ENCODE results near the gene LRP1. TPM values are rescaled to one million over a fixed set of nuclear protein-coding genes. Genes with fewer than 3 reads are reported as not detected.

Gene LRP1
- total and polyA plus RNA-seq, 8 donors, result 12.2 to 89.4 (median 24.1) TPM

GRCh38 chr12:57261428-57261865, 133.2 kb downstream of the LRP1 start:
- TF ChIP-seq CTCF (IDR thresholded peaks at IDR 0.05), result no peak
- no peak for FAIRE-seq
- Histone ChIP-seq H3K27ac (no peak overlapping the region), H3K36me3 (peaks cover 0 to 20% (median 8%) of the 10 kb centered on the region in 3 donors), H3K4me1 (peaks cover 4 to 16% (median 7%) of the 10 kb centered on the region in 3 donors), H3K4me3 (no peak overlapping the region), H3K27me3 (no peaks in the 10 kb centered on the region), H3K9me3 (no peaks in the 10 kb centered on the region)
- ATAC-seq, result peak in 2 of 4 donors; percentile 38 to 45
- intact Hi-C loops (cut with DNase I), result no loop called here
- DNase-seq, result no peak
- WGBS, 2 donors, result 41 to 65% methylated on average over 2 of the region's 2 CpGs

GRCh38 chr12:57262126-57262822, 134.0 kb downstream of the LRP1 start:
- no peaks in the 10 kb centered on the region for H3K9me3 ChIP-seq
- no peak for ATAC-seq
- intact Hi-C loops (cut with DNase I), result no loop called here
- H3K36me3 ChIP-seq, result peaks cover 0 to 21% (median 4%) of the 10 kb centered on the region in 3 donors
- no peak for TF ChIP-seq CTCF (IDR thresholded peaks at IDR 0.05)
- H3K27me3 ChIP-seq, result no peaks in the 10 kb centered on the region
- WGBS, 2 donors, result 78 to 89% methylated on average over 3 of the region's 3 CpGs
- no peak for FAIRE-seq
- H3K4me3 ChIP-seq, result no peak overlapping the region
- peaks cover 4 to 16% (median 7%) of the 10 kb centered on the region in 3 donors for H3K4me1 ChIP-seq
- no peak overlapping the region for H3K27ac ChIP-seq
- no peak for DNase-seq

Small RNA genes within 50 kb of the gene (microRNA-seq; reads per million reads assigned to microRNA genes)
- 1.2 reads per million in 2 donors for gene MIR1228

Other genes with a start within 250 kb of the LRP1 start
- gene SDR9C7, start 194.1 kb upstream of the LRP1 start, total RNA-seq, result not detected
- not detected for gene SDR9C7, start 194.1 kb upstream of the LRP1 start, polyA plus RNA-seq
- gene RDH16, start 170.9 kb upstream of the LRP1 start, total RNA-seq, result under 1 TPM; 0.08 to 0.35 (median 0.25) TPM
- gene RDH16, start 170.9 kb upstream of the LRP1 start, polyA plus RNA-seq, result under 1 TPM; 0.77 to 0.84 TPM
- gene ZBTB39, start 121.9 kb upstream of the LRP1 start, total RNA-seq, result 1 to 10 TPM; 2.4 to 4.3 (median 2.8) TPM
- 1 to 10 TPM; 1.5 to 1.9 TPM for gene ZBTB39, start 121.9 kb upstream of the LRP1 start, polyA plus RNA-seq
- not detected for gene TAC3, start 112.0 kb upstream of the LRP1 start, total RNA-seq
- 1 to 10 TPM in 1 of 2 donors, under 1 TPM in 1; 0.23 to 4.4 TPM for gene TAC3, start 112.0 kb upstream of the LRP1 start, polyA plus RNA-seq
- under 1 TPM in 5 of 6 donors, not detected in 1; 0.22 to 0.65 (median 0.47) TPM for gene MYO1A, start 78.4 kb upstream of the LRP1 start, total RNA-seq
- gene MYO1A, start 78.4 kb upstream of the LRP1 start, polyA plus RNA-seq, result under 1 TPM; 0.15 to 0.47 TPM
- gene NEMP1, start 49.7 kb upstream of the LRP1 start, total RNA-seq, result 1 to 10 TPM; 3.2 to 5.7 (median 4.0) TPM
- 1 to 10 TPM; 1.1 to 2.4 TPM for gene NEMP1, start 49.7 kb upstream of the LRP1 start, polyA plus RNA-seq
- gene NAB2, start 39.4 kb upstream of the LRP1 start, total RNA-seq, result 10 to 100 TPM in 1 of 6 donors, 1 to 10 TPM in 5; 2.1 to 12.9 (median 4.6) TPM
- gene NAB2, start 39.4 kb upstream of the LRP1 start, polyA plus RNA-seq, result 10 to 100 TPM in 1 of 2 donors, 1 to 10 TPM in 1; 5.8 to 21.3 TPM
- gene STAT6, start 17.1 kb upstream of the LRP1 start, total RNA-seq, result 100 to 1,000 TPM in 1 of 6 donors, 10 to 100 TPM in 5; 31.0 to 116 (median 51.9) TPM
- gene STAT6, start 17.1 kb upstream of the LRP1 start, polyA plus RNA-seq, result 100 to 1,000 TPM; 137 to 141 TPM
- not detected for gene LRP1-AS, start 19.1 kb downstream of the LRP1 start, total RNA-seq
- gene LRP1-AS, start 19.1 kb downstream of the LRP1 start, polyA plus RNA-seq, result not detected
- gene NXPH4, start 88.3 kb downstream of the LRP1 start, total RNA-seq, result 1 to 10 TPM in 4 of 6 donors, under 1 TPM in 2; 0.37 to 3.3 (median 1.2) TPM
- gene NXPH4, start 88.3 kb downstream of the LRP1 start, polyA plus RNA-seq, result under 1 TPM; 0.28 to 0.38 TPM
- 100 to 1,000 TPM in 1 of 6 donors, 10 to 100 TPM in 5; 44.8 to 183 (median 63.9) TPM for gene SHMT2, start 101.2 kb downstream of the LRP1 start, total RNA-seq
- gene SHMT2, start 101.2 kb downstream of the LRP1 start, polyA plus RNA-seq, result 10 to 100 TPM; 20.0 to 29.8 TPM
- 1 to 10 TPM in 2 of 6 donors, under 1 TPM in 4; 0.46 to 2.1 (median 0.76) TPM for gene STAC3, start 122.7 kb downstream of the LRP1 start, total RNA-seq
- 1 to 10 TPM; 2.5 to 3.0 TPM for gene STAC3, start 122.7 kb downstream of the LRP1 start, polyA plus RNA-seq

Measured in pancreas (tissue), 10 donors.